Amniotic stem cell (primary cell): Measurements from ENCODE around the gene POLR1A.

ENCODE experiments used
- DNase-seq: peaks from one replicate; lab custom pipeline; 2025; lab: John Stamatoyannopoulos, UW

POLR1A gene

GRCh38 chr2:86021396-86022378 is 84.0 kb downstream of the POLR1A start:
- no peak for DNase-seq

GRCh38 chr2:86020984-86021383 is 84.7 kb downstream of the POLR1A start:
- DNase-seq, result no peak

GRCh38 chr2:86019121-86019520 is 86.6 kb downstream of the POLR1A start:
- no peak for DNase-seq

- no peak for DNase-seq
Measured at GRCh38 chr2:86017901-86018896, 87.5 kb downstream of the POLR1A start.

- no peak for DNase-seq
Measured at GRCh38 chr2:86016581-86016980, 89.1 kb downstream of the POLR1A start.

GRCh38 chr2:86015699-86016098 is 90.0 kb downstream of the POLR1A start:
- no peak for DNase-seq

- DNase-seq, result no peak
Measured at GRCh38 chr2:86015006-86015405, 90.7 kb downstream of the POLR1A start.

GRCh38 chr2:86014493-86014892 is 91.2 kb downstream of the POLR1A start:
- no peak for DNase-seq

GRCh38 chr2:86012007-86012712 is 93.5 kb downstream of the POLR1A start:
- DNase-seq, result no peak

GRCh38 chr2:86011449-86011941 is 94.2 kb downstream of the POLR1A start:
- DNase-seq, result no peak

GRCh38 chr2:86010083-86010482 is 95.6 kb downstream of the POLR1A start:
- DNase-seq, result no peak

- no peak for DNase-seq
Measured at GRCh38 chr2:86006524-86006923, 99.2 kb downstream of the POLR1A start.

- DNase-seq, result no peak
Measured at GRCh38 chr2:86003967-86004366, 101.7 kb downstream of the POLR1A start.

GRCh38 chr2:86003104-86003503 is 102.6 kb downstream of the POLR1A start:
- no peak for DNase-seq

- DNase-seq, result no peak
Measured at GRCh38 chr2:86002375-86002774, 103.3 kb downstream of the POLR1A start.

- no peak for DNase-seq
Measured at GRCh38 chr2:86001326-86001725, 104.4 kb downstream of the POLR1A start.

GRCh38 chr2:86000938-86001312 is 104.8 kb downstream of the POLR1A start:
- DNase-seq, result no peak

- no peak for DNase-seq
Measured at GRCh38 chr2:86000131-86000937, 105.4 kb downstream of the POLR1A start.

- no peak for DNase-seq
Measured at GRCh38 chr2:85999061-85999831, 106.4 kb downstream of the POLR1A start.
